Caco-2 (cell line): ENCODE results near the gene SVIL. TPM values are rescaled to one million over a fixed set of nuclear protein-coding genes. Genes with fewer than 3 reads are reported as not detected.

ENCODE experiments used
- BruUV-seq: library from RNA; stranded (reverse); fragments of 400-500 nt; replicated peaks from 2 replicates; lab custom pipeline; 2021; lab: Mats Ljungman, UMichigan
- CTCF ChIA-PET: fragments of 300-600 bp; sonication (Branson Sonifier 250); formaldehyde crosslinking; loops from one replicate; lab custom pipeline; 2022; ENCODE audit warnings: antibody characterized with exemption; lab: Charles Lee
- POLR2A ChIA-PET: fragments of 300-600 bp; sonication (Branson Sonifier 250); formaldehyde crosslinking; loops from one replicate; lab custom pipeline; 2022; ENCODE audit warnings: antibody characterized with exemption; lab: Charles Lee
- DNase-seq, 2 experiments: peaks; one replicate each; pipeline versions ENCODE4 v3.0.0 to v3.0.0-alpha.2; 2020 to 2022
- H3K27me3 ChIP-seq: replicated peaks from 2 replicates; pipeline ENCODE4 v1.6.0; 2011; ENCODE audit warnings: low read length; ENCODE audit not compliant: control insufficient read depth, insufficient read depth
- H3K36me3 ChIP-seq: 2 replicates; pipeline ENCODE4 v1.5.1; 2011; ENCODE audit warnings: low read length; ENCODE audit not compliant: control insufficient read depth, insufficient read depth
- H3K4me1 ChIP-seq: fragments of 250-450 bp; sonication (Bioruptor Pico); 2 replicates; pipeline ENCODE4 v1.5.1; 2020; ENCODE audit warnings: mild to moderate bottlenecking
- H3K4me3 ChIP-seq: 2 replicates; pipeline ENCODE4 v1.5.1; 2011; ENCODE audit warnings: low read depth, mild to moderate bottlenecking, control low read depth, low read length
- H3K9me3 ChIP-seq: fragments of 250-450 bp; sonication (Bioruptor Pico); 2 replicates; pipeline ENCODE4 v1.5.1; 2020; ENCODE audit warnings: mild to moderate bottlenecking, moderate library complexity
- H3K27ac Mint-ChIP-seq: one replicate; pipeline ENCODE4 v1.8.0; 2022; ENCODE audit warnings: mixed read lengths; ENCODE audit not compliant: unreplicated experiment
- H3K27me3 Mint-ChIP-seq: one replicate; pipeline ENCODE4 v1.8.0; 2022; ENCODE audit warnings: mixed read lengths; ENCODE audit not compliant: insufficient read depth, unreplicated experiment
- H3K36me3 Mint-ChIP-seq: one replicate; pipeline ENCODE4 v1.8.0; 2022; ENCODE audit warnings: mild to moderate bottlenecking, mixed read lengths; ENCODE audit not compliant: insufficient read depth, unreplicated experiment
- H3K4me1 Mint-ChIP-seq: one replicate; pipeline ENCODE4 v1.8.0; 2022; ENCODE audit warnings: low read depth, mixed read lengths; ENCODE audit not compliant: unreplicated experiment
- H3K4me3 Mint-ChIP-seq: one replicate; pipeline ENCODE4 v1.8.0; 2022; ENCODE audit warnings: mild to moderate bottlenecking, moderate library complexity, mixed read lengths; ENCODE audit not compliant: unreplicated experiment
- H3K9me3 Mint-ChIP-seq: one replicate; pipeline ENCODE4 v1.8.0; 2022; ENCODE audit warnings: mixed read lengths; ENCODE audit not compliant: unreplicated experiment
- CTCF ChIP-seq, 2 experiments: fragments of 200-600 bp in 1 of 2; IDR thresholded peaks; 1 replicate in 1 of 2; 2 replicates in 1 of 2; pipeline versions ENCODE4 v1.5.1 to v1.8.0; 2011 to 2022; ENCODE audit warnings: antibody characterized with exemption in 1 of 2, control low read depth in 1 of 2, inconsistent platforms in 1 of 2, low read depth in 1 of 2, low read length in 1 of 2, mild to moderate bottlenecking in 1 of 2, moderate library complexity in 1 of 2; ENCODE audit not compliant: insufficient read depth in 1 of 2, severe bottlenecking in 1 of 2, unreplicated experiment in 1 of 2
- intact Hi-C: fragments of 100-400 bp; cut with micrococcal nuclease; formaldehyde crosslinking; loops from one replicate; pipeline ENCODE4 v1.10.0; 2022; ENCODE audit not compliant: unreplicated experiment
- total RNA-seq: library from RNA; stranded (reverse); gene quantifications from 2 replicates; pipeline ENCODE4 v1.2.3, GENCODE V29; 2022

SVIL gene
- total RNA-seq, 1 experiment from 2014 or later = 54.4 TPM

DNA sequence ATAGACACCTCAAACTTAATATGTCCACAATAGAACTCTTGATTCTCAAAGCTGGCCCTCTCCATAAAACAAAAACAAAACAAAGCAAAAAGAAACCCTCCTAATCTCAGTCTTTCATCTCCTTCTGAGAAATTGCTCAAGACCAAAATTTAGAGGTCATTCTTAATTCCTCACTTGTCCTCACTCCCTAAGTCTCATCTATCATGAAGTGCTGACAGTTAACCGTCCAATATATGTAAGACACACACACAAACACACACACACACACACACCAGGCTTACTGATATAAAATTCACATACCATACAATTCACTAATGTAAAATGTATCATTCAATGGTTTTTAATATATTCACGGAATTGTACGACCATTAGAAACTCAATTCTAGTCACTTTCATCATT is 17.0 kb upstream of the SVIL start:
- H3K4me3 Mint-ChIP-seq = no peak overlapping the region
- POLR2A ChIA-PET = no interaction called here
- TF ChIP-seq CTCF (IDR thresholded peaks at IDR 0.05; ENCODE audit: insufficient read depth in 1 of 2, low read depth in 1 of 2, low read length in 1 of 2, severe bottlenecking in 1 of 2, unreplicated experiment in 1 of 2) = no peak
- H3K36me3 Mint-ChIP-seq = peaks cover 43% of the 10 kb centered on the region
- intact Hi-C loops = no loop called here
- CTCF ChIA-PET = no interaction called here
- no TSS peak for BruUV-seq
- Histone ChIP-seq H3K9me3 (peaks cover 6% of the 10 kb centered on the region), H3K36me3 (0 out of 2 replicates have a peak, but pooled peaks cover 3% of the 10 kb centered on the region), H3K4me3 (no peak overlapping the region), H3K27me3 (no peaks in the 10 kb centered on the region), H3K4me1 (peaks cover 32% of the 10 kb centered on the region)
- no peaks in the 10 kb centered on the region for H3K27me3 Mint-ChIP-seq
- no peak overlapping the region for H3K27ac Mint-ChIP-seq
- peaks cover 31% of the 10 kb centered on the region for H3K9me3 Mint-ChIP-seq
- H3K4me1 Mint-ChIP-seq = peaks cover 29% of the 10 kb centered on the region
- no peak for DNase-seq

GRCh38 chr10:29650552-29650944 is 15.8 kb upstream of the SVIL start:
- Mint-ChIP-seq H3K4me1 (peaks cover 29% of the 10 kb centered on the region), H3K4me3 (no peak overlapping the region), H3K9me3 (peaks cover 19% of the 10 kb centered on the region), H3K36me3 (peaks cover 30% of the 10 kb centered on the region), H3K27ac (no peak overlapping the region), H3K27me3 (no peaks in the 10 kb centered on the region)
- no peak for TF ChIP-seq CTCF (IDR thresholded peaks at IDR 0.05; ENCODE audit: insufficient read depth in 1 of 2, low read depth in 1 of 2, low read length in 1 of 2, severe bottlenecking in 1 of 2, unreplicated experiment in 1 of 2)
- no TSS peak for BruUV-seq
- Histone ChIP-seq H3K36me3 (0 out of 2 replicates have a peak, but pooled peaks cover 3% of the 10 kb centered on the region), H3K9me3 (no peaks in the 10 kb centered on the region; the same call in 1 of the 2 replicates), H3K27me3 (no peaks in the 10 kb centered on the region), H3K4me1 (peaks cover 32% of the 10 kb centered on the region), H3K4me3 (no peak overlapping the region)
- no peak for DNase-seq
- ChIA-PET POLR2A (no interaction called here), CTCF (no interaction called here)
- intact Hi-C loops = no loop called here

DNA sequence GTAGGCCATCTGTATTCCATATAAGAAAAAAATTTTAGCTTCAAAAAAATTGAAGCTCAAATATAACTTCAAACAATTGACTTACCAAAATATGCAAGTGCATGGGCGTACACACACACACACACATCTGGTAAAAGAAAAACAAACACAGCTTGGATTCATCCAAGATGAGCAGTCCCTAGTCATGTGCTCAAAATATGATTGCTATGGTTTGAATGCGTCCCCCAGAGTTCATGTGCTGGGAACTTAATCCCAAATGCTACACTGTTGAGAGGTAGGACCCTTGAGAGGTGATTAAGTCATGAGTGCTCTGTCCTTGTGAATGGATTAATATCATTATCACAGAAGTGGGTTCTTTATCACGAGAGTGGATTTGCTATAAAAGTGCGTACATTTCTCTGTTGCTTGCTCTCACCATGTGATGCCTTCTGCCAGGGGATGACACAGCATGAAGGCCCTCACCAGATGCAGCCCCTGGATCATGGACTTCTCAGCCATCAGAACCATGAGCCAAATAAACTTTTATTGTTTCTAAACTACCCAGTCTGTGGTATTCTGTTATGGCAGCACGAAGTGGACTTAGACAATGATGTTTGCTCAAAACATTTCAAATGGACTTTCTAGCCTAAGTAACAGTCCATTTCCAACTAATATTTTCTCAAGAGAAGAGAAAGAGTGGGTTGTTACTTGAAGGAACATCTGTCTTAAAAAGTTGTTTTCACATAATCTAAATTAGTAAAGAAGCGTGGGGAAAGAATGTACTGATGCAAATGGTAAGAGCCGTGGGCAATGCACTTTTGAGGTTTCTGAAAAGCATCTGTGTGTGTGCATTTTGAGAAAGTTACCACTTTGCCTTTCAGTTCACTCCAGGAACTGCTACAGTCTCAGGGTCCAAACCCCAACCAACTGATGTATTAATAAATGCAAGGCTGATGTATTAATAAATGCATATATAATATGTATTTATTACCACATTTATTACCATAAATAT is 15.1 kb upstream of the SVIL start:
- Histone ChIP-seq H3K4me3 (no peak overlapping the region), H3K9me3 (no peaks in the 10 kb centered on the region; the same call in 1 of the 2 replicates), H3K36me3 (0 out of 2 replicates have a peak, but pooled peaks cover 3% of the 10 kb centered on the region), H3K27me3 (no peaks in the 10 kb centered on the region), H3K4me1 (peaks cover 32% of the 10 kb centered on the region)
- TF ChIP-seq CTCF (IDR thresholded peaks at IDR 0.05; ENCODE audit: insufficient read depth in 1 of 2, low read depth in 1 of 2, low read length in 1 of 2, severe bottlenecking in 1 of 2, unreplicated experiment in 1 of 2) = no peak
- Mint-ChIP-seq H3K4me1 (peaks cover 29% of the 10 kb centered on the region), H3K36me3 (peaks cover 29% of the 10 kb centered on the region), H3K4me3 (no peak overlapping the region), H3K27ac (no peak overlapping the region), H3K9me3 (peaks cover 12% of the 10 kb centered on the region), H3K27me3 (no peaks in the 10 kb centered on the region)
- POLR2A ChIA-PET = no interaction called here
- DNase-seq = no peak
- CTCF ChIA-PET = no interaction called here
- intact Hi-C loops = no loop called here
- no TSS peak for BruUV-seq
